Measurements from ENCODE around the gene MS4A10.

DNA sequence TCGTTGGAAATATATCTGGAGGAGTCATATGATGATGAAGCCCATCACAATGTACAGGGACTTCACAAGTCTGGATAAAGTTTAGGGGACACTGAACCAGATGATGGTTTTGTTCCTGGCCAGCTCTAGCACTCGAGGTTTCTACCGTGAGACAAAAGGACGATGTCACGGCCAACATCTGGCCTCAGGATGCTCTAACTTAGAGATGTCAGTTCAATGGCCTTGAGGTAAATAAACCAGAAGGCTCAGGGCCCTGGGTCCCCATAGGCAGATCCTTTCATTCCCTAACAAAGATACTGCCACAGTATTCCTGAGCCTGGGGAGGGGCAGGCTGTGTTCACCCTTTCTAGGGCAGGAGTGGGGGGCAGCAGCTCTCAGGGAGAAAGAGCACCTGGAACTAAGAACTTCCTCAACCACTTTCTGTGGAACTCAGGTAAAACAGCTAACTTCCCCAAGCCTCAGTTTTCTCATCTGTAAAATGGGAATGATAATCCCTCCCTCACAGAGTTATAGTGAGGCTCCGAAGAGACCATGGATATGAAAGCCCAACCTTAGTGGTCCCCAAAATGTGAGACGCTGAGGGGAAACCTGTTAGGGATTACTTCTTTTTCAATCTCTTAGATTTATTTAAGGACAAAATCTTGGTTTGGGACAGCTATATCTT lies 18.3 kb downstream of the MS4A10 start:
- TF ChIP-seq, protein P1, sequence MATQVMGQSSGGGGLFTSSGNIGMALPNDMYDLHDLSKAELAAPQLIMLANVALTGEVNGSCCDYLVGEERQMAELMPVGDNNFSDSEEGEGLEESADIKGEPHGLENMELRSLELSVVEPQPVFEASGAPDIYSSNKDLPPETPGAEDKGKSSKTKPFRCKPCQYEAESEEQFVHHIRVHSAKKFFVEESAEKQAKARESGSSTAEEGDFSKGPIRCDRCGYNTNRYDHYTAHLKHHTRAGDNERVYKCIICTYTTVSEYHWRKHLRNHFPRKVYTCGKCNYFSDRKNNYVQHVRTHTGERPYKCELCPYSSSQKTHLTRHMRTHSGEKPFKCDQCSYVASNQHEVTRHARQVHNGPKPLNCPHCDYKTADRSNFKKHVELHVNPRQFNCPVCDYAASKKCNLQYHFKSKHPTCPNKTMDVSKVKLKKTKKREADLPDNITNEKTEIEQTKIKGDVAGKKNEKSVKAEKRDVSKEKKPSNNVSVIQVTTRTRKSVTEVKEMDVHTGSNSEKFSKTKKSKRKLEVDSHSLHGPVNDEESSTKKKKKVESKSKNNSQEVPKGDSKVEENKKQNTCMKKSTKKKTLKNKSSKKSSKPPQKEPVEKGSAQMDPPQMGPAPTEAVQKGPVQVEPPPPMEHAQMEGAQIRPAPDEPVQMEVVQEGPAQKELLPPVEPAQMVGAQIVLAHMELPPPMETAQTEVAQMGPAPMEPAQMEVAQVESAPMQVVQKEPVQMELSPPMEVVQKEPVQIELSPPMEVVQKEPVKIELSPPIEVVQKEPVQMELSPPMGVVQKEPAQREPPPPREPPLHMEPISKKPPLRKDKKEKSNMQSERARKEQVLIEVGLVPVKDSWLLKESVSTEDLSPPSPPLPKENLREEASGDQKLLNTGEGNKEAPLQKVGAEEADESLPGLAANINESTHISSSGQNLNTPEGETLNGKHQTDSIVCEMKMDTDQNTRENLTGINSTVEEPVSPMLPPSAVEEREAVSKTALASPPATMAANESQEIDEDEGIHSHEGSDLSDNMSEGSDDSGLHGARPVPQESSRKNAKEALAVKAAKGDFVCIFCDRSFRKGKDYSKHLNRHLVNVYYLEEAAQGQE (IDR thresholded peaks at IDR 0.05; ENCODE audit: low read depth): no peak
- TF ChIP-seq EP300 (IDR thresholded peaks at IDR 0.05; ENCODE audit: borderline replicate concordance) (no peak), TCF12 (IDR thresholded peaks at IDR 0.05; ENCODE audit: low read depth) (no peak), TEAD4 (IDR thresholded peaks at IDR 0.05) (no peak), RAD21 (IDR thresholded peaks at IDR 0.05; ENCODE audit: low read depth) (no peak), FOXM1 (IDR thresholded peaks at IDR 0.05; ENCODE audit: borderline replicate concordance, low read depth) (no peak)
